ENCODE data around the gene HOXC11.
A peak's percentile ranks its signal among the peaks of the same experiment; 100 is the strongest.

HOXC11 gene

GRCh38 chr12:53966085-53966384 lies 6.9 kb upstream of the HOXC11 start:
- peak overlapping the region; percentile 49 for H3K4me3 ChIP-seq (replicated peaks; ENCODE audit: low read depth, low read length)
- DNase-seq (ENCODE audit: extremely low read depth, low read depth), result no peak
- no peak for TF ChIP-seq CTCF (IDR thresholded peaks at IDR 0.05; ENCODE audit: low read depth, low read length, missing control alignments)

- no peak for DNase-seq (ENCODE audit: extremely low read depth, low read depth)
- peak overlapping the region; percentile 49 for H3K4me3 ChIP-seq (replicated peaks; ENCODE audit: low read depth, low read length)
- TF ChIP-seq CTCF (IDR thresholded peaks at IDR 0.05; ENCODE audit: low read depth, low read length, missing control alignments), result no peak
Observed at GRCh38 chr12:53966385-53967133, 6.4 kb upstream of the HOXC11 start.

GRCh38 chr12:53967421-53967925 lies 5.5 kb upstream of the HOXC11 start:
- H3K4me3 ChIP-seq (replicated peaks; ENCODE audit: low read depth, low read length), result peak overlapping the region; percentile 49
- no peak for DNase-seq (ENCODE audit: extremely low read depth, low read depth)
- no peak for TF ChIP-seq CTCF (IDR thresholded peaks at IDR 0.05; ENCODE audit: low read depth, low read length, missing control alignments)

- peak overlapping the region; percentile 49 for H3K4me3 ChIP-seq (replicated peaks; ENCODE audit: low read depth, low read length)
- DNase-seq (ENCODE audit: extremely low read depth, low read depth), result no peak
- no peak for TF ChIP-seq CTCF (IDR thresholded peaks at IDR 0.05; ENCODE audit: low read depth, low read length, missing control alignments)
Observed at GRCh38 chr12:53968214-53969127, 4.5 kb upstream of the HOXC11 start.

GRCh38 chr12:53969588-53970259 lies 3.2 kb upstream of the HOXC11 start:
- TF ChIP-seq CTCF (IDR thresholded peaks at IDR 0.05; ENCODE audit: low read depth, low read length, missing control alignments), result no peak
- no peak overlapping the region for H3K4me3 ChIP-seq (replicated peaks; ENCODE audit: low read depth, low read length)
- no peak for DNase-seq (ENCODE audit: extremely low read depth, low read depth)

GRCh38 chr12:53970451-53970850 lies 2.5 kb upstream of the HOXC11 start:
- no peak overlapping the region for H3K4me3 ChIP-seq (replicated peaks; ENCODE audit: low read depth, low read length)
- no peak for DNase-seq (ENCODE audit: extremely low read depth, low read depth)
- TF ChIP-seq CTCF (IDR thresholded peaks at IDR 0.05; ENCODE audit: low read depth, low read length, missing control alignments), result no peak
